NCI-H526 treated with DMSO at 0.1 percent for 48 hours (cell line): ENCODE data around the gene EDDM3A.
"Not testable (repeated sequence)": the region's sequence is repeated elsewhere in the genome, so short reads cannot be mapped to it uniquely, and the experiment has no call there.

Source experiments
- DNase-seq: peaks from one replicate; lab custom pipeline; 2025; lab: John Stamatoyannopoulos, UW

The EDDM3A gene, protein sequence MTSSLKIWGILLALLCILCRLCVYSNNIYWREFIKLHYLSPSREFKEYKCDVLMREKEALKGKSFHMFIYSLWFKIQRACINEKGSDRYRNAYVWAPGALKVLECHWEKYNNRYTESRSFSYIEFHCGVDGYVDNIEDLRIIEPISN

DNA sequence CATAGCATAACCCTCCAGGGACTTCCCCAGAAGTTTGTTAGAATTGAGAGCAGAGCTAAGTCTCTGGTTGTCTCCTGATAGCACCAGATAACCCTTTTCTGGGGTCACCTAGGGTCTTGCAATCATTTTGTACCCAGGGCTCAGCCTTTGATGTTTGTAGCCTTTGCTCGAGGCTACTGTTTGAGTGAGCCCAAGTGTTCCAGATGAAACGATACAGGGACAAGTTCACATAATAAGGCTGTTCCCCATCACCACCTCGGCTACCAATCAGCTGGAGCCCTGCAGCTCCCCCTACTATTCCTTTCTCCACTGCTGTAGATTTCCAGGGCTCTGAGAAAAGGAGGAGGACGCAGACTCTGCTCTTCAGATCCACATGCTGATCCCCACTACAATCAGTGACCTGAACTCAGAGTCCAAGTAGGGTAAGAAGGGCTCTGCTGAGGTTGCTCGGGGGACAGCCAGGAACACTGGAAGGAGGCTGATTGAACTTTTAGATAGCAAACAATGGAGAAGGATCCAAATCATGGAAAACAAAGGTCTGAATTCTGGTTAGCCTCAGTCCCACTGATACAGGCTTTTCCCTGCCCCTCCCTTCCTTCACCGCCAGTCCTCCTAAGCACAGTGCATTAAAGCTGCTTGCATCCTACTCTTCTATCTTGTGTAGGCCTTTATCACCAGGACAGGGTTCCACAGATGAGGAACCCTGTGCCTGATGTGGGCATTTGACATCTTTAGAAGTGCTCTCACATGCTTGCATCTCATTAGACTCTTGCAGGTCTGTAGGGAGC, at the start of gene EDDM3A:
TSS of gene EDDM3A (plus strand) at position 317 of the 788 bp plus-strand sequence. CDS start 1,694 bp downstream, outside the sequence.
- DNase-seq, result no peak

- DNase-seq, result no peak
These were observed 48.9 kb upstream of the EDDM3A start for GRCh38 chr14:20696764-20697163.

DNA sequence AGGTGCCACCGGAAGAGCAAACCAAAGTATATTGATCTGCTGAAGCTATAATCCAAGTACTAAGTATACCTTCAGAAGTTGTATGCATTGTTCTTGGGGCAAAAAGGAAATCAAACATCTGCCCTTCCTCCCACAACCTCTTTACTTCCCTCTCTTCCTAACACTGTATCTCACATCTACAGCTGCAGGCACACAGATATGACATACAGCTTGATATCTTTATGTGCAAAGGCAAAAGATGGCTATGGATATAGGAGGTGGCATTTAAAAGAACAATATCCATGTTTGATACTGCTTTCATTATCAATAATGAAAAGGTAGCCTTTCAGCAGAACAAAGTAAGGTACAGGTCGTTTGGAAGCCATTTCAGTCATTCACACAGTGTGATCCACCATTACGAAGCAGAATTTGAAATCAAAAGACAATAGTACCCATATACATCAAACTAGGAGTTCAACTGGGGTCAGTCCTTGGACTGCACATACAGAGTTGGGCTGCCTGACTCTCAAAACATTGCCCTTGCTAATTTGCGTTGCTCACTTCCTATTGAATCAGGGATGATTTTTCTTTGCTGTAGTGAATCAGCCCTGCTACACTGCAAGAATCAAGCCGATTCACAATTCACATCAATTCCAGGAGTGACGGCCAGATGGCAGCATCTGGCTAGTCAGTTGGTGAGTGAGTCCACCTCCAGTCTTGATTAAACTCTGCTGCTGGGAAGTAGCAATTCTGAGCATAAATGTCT, 48.2 kb upstream of the EDDM3A start:
- DNase-seq, result peak; percentile 15

GRCh38 chr14:20698018-20698329, 47.7 kb upstream of the EDDM3A start:
- no peak for DNase-seq

DNA sequence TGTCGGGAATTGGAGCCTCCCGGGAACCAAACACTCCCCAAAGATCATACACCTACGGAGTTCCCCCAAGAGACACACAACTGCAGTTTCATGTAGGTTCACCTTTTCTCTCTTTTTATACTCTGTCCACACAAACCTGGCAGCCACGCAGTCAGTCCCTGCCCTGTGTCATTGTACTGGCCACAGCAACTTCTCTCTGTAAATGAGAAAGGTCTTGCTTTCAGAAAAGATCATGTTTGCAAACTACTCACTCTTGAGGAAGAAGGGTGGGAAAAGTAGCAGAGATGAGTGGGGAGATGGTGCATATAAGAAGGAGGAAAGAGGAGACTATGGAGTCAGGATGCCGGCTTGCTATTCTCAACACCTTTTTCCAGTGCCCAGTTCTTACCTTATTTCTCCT, 46.8 kb upstream of the EDDM3A start:
- DNase-seq, result no peak

- no peak for DNase-seq
These were observed 45.8 kb upstream of the EDDM3A start for GRCh38 chr14:20699931-20700330.

GRCh38 chr14:20700965-20701364, 44.7 kb upstream of the EDDM3A start:
- DNase-seq, result not testable (repeated sequence)

DNA sequence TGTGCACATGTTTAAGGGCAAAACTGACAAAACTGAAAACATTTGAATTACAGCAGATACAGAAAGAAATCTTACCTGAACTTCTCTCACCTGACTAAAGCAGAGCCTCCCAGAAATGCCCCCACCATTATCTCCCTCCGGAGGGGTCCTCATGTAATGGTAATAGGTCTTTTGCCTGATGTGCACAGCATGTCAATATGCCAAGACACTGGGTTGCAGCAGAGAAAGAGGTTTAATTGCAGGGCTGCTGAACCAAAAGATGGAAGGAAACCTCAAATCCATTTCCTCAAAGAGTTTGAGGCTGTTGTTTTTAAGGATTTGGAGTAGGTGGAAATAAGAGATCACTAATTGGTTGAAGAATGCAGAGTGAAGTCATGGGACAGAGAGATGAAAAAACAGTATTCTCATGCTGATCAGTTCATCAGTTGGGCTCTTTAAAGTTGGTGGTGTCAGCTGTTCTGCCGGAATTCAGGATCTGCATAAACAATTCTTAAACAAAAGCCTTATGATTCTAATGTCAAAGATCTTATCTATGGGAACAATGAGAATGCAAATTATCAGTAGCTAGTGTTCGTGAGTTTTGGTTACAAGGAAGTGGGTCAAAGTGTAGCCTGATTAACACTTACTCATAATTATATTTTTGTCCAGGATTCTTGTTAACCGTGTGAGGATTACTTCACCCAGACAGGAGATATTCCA, 38.9 kb upstream of the EDDM3A start:
- DNase-seq, result no peak

- no peak for DNase-seq
These were observed 38.1 kb upstream of the EDDM3A start for GRCh38 chr14:20707622-20708021.

- no peak for DNase-seq
These were observed 34.4 kb upstream of the EDDM3A start for GRCh38 chr14:20711261-20711660.

GRCh38 chr14:20711685-20712084, 34.0 kb upstream of the EDDM3A start:
- DNase-seq, result no peak

DNA sequence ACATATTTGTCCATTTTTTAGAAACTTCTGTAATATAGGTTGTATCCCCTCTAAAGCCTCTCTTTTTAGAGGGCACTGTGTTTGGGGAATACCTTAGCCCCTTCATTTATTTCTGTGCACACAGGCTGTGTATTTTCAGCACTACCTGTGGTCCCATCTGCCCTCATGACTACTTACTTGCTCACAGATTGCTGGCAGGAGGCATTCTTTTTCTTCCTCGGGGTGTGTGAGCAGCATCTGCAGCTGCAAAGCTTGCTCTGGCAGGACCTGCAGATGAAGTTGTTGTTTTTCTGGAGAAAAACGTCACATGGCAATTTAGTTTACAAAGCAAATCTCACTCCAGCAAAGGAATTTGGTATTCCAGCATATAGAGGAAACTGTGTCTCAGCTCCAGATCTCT, 32.8 kb upstream of the EDDM3A start:
- no peak for DNase-seq

GRCh38 chr14:20714593-20715250, 31.0 kb upstream of the EDDM3A start:
- no peak for DNase-seq

DNA sequence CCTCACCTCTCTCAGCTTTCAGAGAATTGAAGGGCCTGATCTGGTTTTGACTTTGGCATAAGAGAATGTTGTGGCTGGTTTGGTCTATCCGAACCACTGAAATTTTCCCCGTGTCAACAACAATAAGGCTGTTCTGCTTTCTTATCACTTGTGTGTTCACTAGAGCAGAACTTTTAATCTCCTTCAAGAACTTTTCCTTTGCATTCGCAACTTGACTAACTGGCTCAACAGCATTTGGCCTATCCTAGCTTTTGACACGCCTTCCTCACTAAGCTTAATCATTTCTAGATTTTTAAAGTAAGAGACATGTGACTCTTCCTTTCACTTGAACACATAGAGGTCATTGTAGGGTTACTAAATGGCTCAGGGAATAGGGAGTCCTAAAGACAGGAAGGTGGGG, 25.9 kb upstream of the EDDM3A start:
- DNase-seq, result no peak

- no peak for DNase-seq
These were observed 24.9 kb upstream of the EDDM3A start for GRCh38 chr14:20720741-20721140.

DNA sequence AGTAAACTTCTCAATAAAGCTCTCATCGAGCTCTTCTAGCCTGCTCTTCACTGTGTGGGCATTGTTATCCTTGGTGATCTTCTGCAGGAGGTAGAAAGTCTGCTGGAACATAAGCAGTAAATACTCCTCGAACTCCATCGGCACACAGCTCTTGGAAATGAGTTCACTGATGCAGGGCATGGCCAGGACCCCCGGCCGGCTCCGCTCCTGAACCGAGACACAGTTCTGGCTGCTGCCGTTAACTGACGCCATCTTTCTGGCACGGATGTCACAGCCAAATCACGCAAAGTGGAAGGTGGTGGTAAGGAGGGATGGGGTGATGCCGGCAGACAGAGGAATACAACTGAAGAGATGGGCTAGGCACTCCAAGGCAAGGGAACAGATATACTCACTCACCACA, 23.7 kb upstream of the EDDM3A start:
- no peak for DNase-seq

- DNase-seq, result no peak
These were observed 22.2 kb upstream of the EDDM3A start for GRCh38 chr14:20723488-20723887.

GRCh38 chr14:20726121-20726520, 19.6 kb upstream of the EDDM3A start:
- DNase-seq, result not testable (repeated sequence)

GRCh38 chr14:20726531-20726930, 19.2 kb upstream of the EDDM3A start:
- DNase-seq, result no peak

GRCh38 chr14:20730891-20731290, 14.8 kb upstream of the EDDM3A start:
- no peak for DNase-seq

- DNase-seq, result no peak
These were observed 13.2 kb upstream of the EDDM3A start for GRCh38 chr14:20732477-20732876.

GRCh38 chr14:20732979-20733635, 12.6 kb upstream of the EDDM3A start:
- DNase-seq, result no peak
